NCI-H2196 treated with DMSO at 0.1 percent for 48 hours (cell line): ENCODE data around the gene TMEM141.

Experiments used
- DNase-seq: peaks from one replicate; lab custom pipeline; 2025; ENCODE audit not compliant: unreplicated experiment; lab: John Stamatoyannopoulos, UW

Gene TMEM141

GRCh38 chr9:136790640-136791515 lies at the start of gene TMEM141:
Gene TMEM141 (plus strand): TSS chr9:136791344. CDS start chr9:136791371, 27 bp downstream.
- peak; percentile 99 for DNase-seq

- no peak for DNase-seq
Measured at GRCh38 chr9:136741883-136742571, 49.1 kb upstream of the TMEM141 start.

DNA sequence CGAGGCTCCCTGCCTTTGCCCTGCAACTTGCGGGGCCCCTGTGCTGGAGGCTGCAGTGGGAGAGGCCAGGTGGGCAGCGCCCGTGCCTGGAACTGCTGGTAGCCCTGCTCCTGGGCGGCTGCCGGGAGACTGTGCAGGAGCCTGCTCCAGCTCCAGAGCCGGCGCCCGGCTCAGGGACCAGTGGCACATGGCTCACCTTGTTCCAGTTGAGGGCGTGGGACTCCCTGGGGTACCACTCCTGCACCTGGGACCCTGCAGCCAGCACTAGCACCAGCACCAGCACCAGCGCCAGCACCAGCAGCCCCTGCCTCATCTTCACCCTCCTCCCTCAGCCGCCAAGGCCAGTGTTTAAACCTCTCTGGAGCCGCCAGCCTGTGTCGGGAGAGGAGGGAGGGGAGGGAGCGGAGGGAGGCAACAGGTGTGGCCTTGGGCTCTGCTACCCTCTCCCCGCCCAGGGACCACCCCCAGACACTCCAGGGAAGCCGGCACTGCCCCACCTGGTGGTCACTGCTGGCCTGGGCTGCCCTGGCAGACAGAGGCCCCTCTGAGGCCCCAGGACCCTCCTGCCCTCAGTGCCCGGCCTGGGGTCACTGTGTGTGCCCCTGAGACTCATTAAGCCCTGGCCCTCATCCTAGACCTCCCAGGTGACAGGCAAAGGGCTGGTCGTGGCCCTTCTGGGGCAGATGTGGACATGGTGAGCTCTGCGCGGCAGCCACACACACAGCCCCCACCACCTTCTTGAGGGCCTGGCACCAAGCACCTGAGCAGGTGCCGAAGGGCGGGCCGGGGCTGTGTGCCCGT lies 48.4 kb upstream of the TMEM141 start, which contains the start of gene LCN10:
Gene LCN10, minus strand, starts transcription at position 350 of the 801 bp plus-strand sequence. Its CDS starts 37 bp downstream, at position 313.
- no peak for DNase-seq

- DNase-seq: no peak
Measured at GRCh38 chr9:136743639-136744211, 47.4 kb upstream of the TMEM141 start.

DNA sequence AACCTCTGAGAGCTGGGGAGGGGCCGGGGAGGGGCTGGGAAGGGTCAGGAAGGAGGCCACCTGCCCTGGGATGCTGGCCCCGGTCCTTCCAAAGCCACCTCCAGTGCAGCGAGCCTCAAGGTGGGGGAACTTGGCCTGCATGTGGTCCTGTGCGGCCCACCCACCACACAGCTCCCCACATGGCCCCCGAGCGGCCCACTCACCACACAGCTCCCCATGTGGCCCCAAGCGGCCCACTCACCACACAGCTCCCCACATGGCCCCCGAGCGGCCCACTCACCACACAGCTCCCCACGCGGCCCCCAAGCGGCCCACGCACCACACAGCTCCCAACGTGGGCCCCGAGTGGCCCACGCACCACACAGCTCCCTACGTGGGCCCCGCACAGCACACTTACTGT lies 46.4 kb upstream of the TMEM141 start:
- no peak for DNase-seq

- DNase-seq: no peak
Measured at GRCh38 chr9:136745389-136746154, 45.6 kb upstream of the TMEM141 start.

- no peak for DNase-seq
Measured at GRCh38 chr9:136746155-136746490, 45.0 kb upstream of the TMEM141 start.

GRCh38 chr9:136746621-136747020 lies 44.5 kb upstream of the TMEM141 start:
- DNase-seq: no peak

DNA sequence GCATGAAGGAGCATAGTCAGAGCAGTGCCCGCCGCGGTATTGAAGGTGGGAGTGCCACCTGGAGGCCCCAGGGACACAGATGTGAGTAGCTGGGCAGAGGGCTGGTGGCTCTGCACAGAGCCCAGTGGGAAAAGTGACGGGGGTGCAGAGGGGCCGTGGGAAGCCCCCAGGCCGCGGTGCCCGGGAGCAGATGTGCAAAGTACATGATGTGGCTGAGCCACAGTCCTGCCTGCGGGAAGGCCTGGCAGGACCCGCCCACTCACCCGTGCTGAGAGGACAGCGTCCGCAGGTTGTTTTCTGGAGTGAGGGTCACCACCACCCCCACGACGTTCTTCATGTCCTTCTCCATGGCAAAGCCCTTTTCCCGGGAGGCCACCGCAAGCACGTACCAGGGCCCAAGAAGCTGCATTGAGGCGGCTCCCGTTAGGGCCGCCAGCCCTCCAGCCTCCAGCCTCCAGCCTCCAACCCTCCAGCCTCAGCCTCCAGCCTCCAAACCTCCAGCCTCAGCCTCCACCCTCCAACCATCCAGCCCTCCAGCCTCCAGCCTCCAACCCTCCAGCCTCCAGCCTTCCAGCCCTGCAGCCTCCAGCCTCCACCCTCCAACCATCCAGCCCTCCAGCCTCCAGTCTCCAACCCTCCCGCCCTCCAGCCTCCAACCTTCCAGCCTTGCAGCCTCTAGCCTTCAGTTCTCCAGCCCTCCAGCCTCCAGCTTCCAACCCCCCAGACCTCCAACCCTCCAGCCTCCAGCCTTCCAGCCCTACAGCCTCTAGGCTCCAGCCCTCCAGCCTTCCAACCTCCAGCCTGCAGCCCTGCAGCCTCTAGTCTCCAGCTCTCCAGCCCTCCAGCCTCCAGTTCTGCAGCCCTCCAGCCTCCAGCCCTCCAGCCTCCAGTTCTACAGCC lies 43.7 kb upstream of the TMEM141 start:
- DNase-seq: no peak

DNA sequence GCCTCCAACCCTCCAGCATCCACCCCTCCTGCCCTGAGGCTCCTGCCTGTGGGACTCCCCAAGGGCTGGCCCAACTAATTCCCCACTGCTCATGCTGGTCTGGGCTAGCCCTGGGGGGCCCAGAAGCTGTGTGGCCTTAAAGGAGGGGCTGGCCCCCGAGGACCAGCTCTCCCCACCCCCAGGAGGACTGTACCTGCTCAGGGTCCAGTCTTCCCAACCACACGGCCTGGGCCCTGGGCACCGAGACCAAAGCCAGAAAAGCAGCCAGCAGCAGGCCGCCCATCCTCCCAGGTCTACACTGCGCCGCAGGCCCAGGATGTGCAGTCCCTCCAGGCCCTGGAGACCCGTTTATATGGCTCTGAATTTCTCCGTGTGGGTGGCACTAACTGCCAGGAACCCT lies 42.9 kb upstream of the TMEM141 start, which contains the start of gene LCN6:
Gene LCN6, minus strand, starts transcription at position 325 of the 400 bp plus-strand sequence. Its CDS starts 42 bp downstream, at position 283.
- no peak for DNase-seq

GRCh38 chr9:136748666-136749611 lies 42.2 kb upstream of the TMEM141 start:
- no peak for DNase-seq

GRCh38 chr9:136750526-136750925 lies 40.6 kb upstream of the TMEM141 start:
- DNase-seq: no peak

DNA sequence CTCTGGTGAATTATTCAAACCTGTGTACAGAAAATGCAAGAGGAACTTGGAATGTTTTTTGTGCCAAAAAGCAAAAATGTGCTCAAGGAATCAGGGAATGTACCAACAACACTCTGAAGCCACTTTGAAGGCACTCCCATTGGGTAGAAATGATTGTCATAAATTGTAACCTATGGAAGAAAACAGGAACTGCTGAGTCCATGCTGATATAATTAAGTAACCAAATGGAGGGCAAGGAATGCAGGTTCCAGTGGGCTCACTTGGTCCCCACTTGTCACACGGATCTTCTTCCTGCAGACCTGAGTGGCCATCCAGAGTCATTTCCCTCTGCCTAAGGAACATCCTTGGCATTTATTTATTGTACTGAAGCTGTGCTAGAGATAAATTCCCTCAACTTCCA lies 39.9 kb upstream of the TMEM141 start:
- DNase-seq: no peak

DNA sequence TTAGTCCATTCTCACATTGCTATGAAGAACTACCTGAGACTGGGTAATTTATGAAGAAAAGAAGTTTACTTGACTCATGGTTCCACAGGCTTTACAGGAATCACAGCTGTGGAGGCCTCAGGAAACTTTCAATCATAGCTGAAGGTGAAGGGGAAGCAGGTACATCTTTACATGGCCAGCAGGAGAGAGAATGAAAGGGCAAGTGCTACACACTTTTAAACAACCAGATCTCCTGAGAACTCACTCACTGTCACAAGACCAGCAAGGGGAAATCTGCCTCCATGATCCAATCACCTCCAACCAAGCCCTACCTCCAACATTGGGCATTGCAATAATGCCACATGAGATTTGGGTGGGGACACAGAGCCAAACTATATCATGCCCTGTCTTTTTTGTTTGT lies 39.3 kb upstream of the TMEM141 start:
- no peak for DNase-seq

GRCh38 chr9:136753371-136754058 lies 37.6 kb upstream of the TMEM141 start:
- no peak for DNase-seq

DNA sequence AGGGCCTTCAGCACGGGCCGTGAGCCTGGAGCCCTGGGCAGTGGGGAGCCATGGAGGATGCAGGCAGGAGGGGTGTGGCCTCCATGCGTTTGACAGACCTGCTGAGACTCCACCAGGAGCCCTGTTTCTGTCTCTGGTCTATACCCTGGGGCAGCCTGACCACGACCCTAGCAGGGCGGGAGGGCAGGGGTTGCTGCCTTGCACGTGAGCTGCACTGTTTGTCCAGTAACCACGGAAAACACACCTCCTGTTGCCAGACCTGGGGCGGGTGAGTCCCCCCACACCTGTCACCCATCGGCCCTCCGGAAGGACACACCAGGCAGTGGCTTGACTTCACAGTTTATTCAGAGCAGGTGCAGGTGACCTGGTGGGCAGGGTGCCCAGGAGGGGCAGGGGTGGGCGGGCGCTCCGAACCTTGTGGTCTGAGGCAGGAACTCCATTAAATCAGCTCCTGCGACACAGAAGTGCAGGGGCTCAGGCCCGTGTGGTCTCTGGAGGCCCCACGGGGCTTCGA lies 37.0 kb upstream of the TMEM141 start:
- DNase-seq: peak; percentile 77

GRCh38 chr9:136754626-136755301 lies 36.4 kb upstream of the TMEM141 start:
- no peak for DNase-seq
